HL-60 (cell line): Measurements from ENCODE around the gene ACR.

Source experiments
- DNase-seq, 2 experiments: peaks; one replicate each; pipeline ENCODE4 v3.0.0-alpha.2; 2010 to 2020; ENCODE audit warnings: low read depth in 1 of 2, low spot score in 1 of 2
- H3K27ac ChIP-seq: fragments of 250-450 bp; sonication (Bioruptor Pico); replicated peaks from 2 replicates; pipeline ENCODE4 v1.5.1; 2020; ENCODE audit warnings: mild to moderate bottlenecking, moderate library complexity
- H3K27me3 ChIP-seq: fragments of 250-450 bp; sonication (Bioruptor Pico); 2 replicates; pipeline ENCODE4 v1.5.1; 2021; ENCODE audit warnings: mild to moderate bottlenecking, moderate library complexity; ENCODE audit not compliant: insufficient read depth, poor library complexity, severe bottlenecking
- H3K4me3 ChIP-seq: replicated peaks from 2 replicates; pipeline ENCODE4 v1.5.1; 2011; ENCODE audit warnings: mild to moderate bottlenecking, control low read depth, low read length; ENCODE audit not compliant: insufficient read depth
- GABPA ChIP-seq: IDR thresholded peaks from 2 replicates; pipeline ENCODE4 v1.6.1; 2012; ENCODE audit warnings: low read depth
- POLR2AphosphoS5 ChIP-seq: IDR thresholded peaks from 2 replicates; pipeline ENCODE4 v1.6.1; 2012; ENCODE audit warnings: low read depth
- SPI1 ChIP-seq: IDR thresholded peaks from 2 replicates; pipeline ENCODE4 v1.6.1; 2012; ENCODE audit warnings: low read depth, mild to moderate bottlenecking, borderline replicate concordance
- TF ChIP-seq, protein P1 (sequence below): IDR thresholded peaks from one replicate; pipeline ENCODE4 v1.5.1; 2011; ENCODE audit warnings: low read length, control low read depth, inconsistent platforms; ENCODE audit not compliant: insufficient read depth
- TF ChIP-seq, protein P2 (sequence below): IDR thresholded peaks from 2 replicates; pipeline ENCODE4 v1.6.1; 2012; ENCODE audit warnings: low read depth; ENCODE audit not compliant: insufficient replicate concordance

The ACR gene

DNA sequence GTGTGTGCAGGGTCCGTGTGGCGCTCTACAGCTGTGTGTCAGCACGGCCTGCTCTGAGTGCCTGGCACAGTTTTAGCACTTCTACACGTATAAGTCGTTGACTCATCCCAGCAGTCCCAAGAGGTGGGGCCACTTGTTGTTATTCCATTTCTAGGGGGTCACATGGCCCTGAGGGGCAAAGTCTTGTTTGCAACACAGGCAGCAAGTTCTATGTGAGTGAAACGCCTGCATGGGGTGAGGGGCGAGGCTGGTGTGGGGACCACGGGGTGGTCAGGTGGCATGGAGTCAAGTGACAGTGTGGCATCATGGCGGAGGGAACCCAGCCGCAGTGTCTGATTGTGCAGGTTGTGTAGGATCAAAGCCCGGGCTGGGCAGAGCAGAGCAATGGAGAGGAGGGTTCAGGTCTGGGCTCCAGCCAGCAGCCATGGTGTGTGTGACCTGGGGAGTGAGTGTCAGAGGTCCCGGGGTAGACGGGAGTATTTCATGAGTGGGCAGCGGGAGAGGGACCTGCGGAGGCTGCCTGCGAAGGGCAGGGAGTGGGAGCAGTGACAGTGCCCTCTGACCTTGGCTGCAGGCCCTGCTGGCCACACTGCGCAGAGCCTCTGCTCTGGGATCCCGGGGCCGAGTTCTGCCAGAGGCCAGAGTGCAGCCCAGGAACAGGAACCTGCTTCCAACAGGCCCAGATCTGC, 37.5 kb upstream of the ACR start:
- no peak for DNase-seq
- no peak for TF ChIP-seq SPI1
- H3K27me3 ChIP-seq: peaks cover 10% of the 10 kb centered on the region

DNA sequence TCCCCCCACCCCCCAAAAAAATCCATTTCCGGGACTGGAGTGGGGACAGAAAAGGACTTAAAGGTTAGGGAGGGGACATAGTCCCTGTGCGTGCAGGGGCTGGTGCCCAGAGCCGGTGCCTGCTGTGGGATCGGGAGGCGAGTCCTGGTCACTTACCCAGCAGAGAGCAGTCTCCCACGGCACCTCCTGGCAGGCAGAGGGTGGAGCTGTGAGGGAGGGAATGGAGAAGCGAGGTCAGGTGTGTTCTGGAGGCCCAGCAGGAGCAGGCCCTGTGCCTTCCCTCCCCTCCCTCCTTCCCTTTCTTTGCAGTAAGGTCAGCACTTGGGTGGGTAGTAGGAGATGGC, 37.0 kb upstream of the ACR start:
- H3K27ac ChIP-seq: no peak overlapping the region
- no peak overlapping the region for H3K4me3 ChIP-seq
- no peak for DNase-seq
- peaks cover 10% of the 10 kb centered on the region for H3K27me3 ChIP-seq
- no peak for TF ChIP-seq POLR2AphosphoS5
- TF ChIP-seq, protein P1, sequence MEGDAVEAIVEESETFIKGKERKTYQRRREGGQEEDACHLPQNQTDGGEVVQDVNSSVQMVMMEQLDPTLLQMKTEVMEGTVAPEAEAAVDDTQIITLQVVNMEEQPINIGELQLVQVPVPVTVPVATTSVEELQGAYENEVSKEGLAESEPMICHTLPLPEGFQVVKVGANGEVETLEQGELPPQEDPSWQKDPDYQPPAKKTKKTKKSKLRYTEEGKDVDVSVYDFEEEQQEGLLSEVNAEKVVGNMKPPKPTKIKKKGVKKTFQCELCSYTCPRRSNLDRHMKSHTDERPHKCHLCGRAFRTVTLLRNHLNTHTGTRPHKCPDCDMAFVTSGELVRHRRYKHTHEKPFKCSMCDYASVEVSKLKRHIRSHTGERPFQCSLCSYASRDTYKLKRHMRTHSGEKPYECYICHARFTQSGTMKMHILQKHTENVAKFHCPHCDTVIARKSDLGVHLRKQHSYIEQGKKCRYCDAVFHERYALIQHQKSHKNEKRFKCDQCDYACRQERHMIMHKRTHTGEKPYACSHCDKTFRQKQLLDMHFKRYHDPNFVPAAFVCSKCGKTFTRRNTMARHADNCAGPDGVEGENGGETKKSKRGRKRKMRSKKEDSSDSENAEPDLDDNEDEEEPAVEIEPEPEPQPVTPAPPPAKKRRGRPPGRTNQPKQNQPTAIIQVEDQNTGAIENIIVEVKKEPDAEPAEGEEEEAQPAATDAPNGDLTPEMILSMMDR: no peak

More for the DNA sequence above, 37.5 kb upstream of the ACR start:
- H3K27ac ChIP-seq: no peak overlapping the region
- H3K4me3 ChIP-seq: no peak overlapping the region

DNA sequence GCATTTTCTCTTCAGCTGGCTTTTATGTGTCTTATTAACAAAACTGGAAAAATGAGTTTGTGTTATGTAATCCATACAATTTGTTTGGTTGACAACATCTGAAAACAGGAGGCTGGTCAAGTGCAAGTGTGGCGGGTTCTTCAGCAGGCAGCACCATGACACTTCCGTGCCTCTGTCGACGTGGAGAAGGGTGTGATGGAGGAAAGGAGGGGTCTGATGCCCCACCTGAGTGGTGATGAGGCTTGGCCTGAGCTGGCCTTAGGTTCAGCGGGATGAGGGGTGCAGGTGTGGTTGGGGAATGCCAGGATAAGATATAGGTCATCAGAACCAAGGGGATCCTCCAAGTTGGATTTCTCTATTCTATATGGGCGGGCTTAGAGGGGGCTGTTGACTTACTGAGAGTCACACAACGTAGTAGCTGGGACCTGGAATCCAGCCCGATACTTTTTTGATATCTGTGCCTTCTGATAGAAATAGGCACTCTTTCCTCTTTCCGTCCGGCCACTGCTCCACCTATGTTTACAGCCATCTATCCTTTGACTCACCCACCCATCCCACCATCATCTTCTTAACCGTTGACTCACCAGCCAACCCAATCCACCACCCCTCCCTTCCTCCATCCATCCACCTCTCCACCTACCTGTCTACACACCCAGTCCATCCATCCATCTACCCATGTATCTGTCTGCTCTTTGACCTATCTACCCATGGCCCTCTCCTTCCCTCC, 36.4 kb upstream of the ACR start:
- no peak overlapping the region for H3K27ac ChIP-seq
- no peak overlapping the region for H3K4me3 ChIP-seq
- no peak for TF ChIP-seq POLR2AphosphoS5
- TF ChIP-seq, protein P2, sequence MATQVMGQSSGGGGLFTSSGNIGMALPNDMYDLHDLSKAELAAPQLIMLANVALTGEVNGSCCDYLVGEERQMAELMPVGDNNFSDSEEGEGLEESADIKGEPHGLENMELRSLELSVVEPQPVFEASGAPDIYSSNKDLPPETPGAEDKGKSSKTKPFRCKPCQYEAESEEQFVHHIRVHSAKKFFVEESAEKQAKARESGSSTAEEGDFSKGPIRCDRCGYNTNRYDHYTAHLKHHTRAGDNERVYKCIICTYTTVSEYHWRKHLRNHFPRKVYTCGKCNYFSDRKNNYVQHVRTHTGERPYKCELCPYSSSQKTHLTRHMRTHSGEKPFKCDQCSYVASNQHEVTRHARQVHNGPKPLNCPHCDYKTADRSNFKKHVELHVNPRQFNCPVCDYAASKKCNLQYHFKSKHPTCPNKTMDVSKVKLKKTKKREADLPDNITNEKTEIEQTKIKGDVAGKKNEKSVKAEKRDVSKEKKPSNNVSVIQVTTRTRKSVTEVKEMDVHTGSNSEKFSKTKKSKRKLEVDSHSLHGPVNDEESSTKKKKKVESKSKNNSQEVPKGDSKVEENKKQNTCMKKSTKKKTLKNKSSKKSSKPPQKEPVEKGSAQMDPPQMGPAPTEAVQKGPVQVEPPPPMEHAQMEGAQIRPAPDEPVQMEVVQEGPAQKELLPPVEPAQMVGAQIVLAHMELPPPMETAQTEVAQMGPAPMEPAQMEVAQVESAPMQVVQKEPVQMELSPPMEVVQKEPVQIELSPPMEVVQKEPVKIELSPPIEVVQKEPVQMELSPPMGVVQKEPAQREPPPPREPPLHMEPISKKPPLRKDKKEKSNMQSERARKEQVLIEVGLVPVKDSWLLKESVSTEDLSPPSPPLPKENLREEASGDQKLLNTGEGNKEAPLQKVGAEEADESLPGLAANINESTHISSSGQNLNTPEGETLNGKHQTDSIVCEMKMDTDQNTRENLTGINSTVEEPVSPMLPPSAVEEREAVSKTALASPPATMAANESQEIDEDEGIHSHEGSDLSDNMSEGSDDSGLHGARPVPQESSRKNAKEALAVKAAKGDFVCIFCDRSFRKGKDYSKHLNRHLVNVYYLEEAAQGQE: no peak
- TF ChIP-seq, protein P1: no peak
- no peak for TF ChIP-seq SPI1
- no peak for TF ChIP-seq GABPA
- DNase-seq: no peak
- H3K27me3 ChIP-seq: peaks cover 10% of the 10 kb centered on the region

DNA sequence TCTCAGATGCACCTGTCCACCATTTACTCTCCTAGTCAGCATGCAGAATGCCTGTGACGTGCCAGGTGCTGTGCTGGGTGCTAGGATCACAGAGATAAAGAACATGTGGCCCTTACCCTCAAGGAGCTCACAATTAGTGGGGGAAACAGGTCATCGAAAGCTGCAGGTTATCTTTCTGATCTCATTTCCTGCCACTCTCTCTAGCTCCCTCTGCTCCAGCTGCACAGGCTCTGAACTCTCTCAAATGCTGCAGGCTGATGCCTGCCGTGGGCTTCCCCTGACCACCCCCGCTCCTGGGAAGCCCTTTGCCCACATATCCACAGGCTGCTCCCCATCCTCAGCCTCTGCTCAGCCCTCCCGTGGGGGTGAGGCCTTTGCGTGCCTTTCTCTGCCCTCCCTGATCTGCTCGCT, 35.7 kb upstream of the ACR start:
- peaks cover 10% of the 10 kb centered on the region for H3K27me3 ChIP-seq
- no peak for DNase-seq
- TF ChIP-seq SPI1: no peak
- TF ChIP-seq, protein P1: no peak
- TF ChIP-seq GABPA: no peak
- TF ChIP-seq, protein P2: no peak
- no peak for TF ChIP-seq POLR2AphosphoS5
- H3K27ac ChIP-seq: no peak overlapping the region
- no peak overlapping the region for H3K4me3 ChIP-seq
